ENCODE measurements around the gene CDK5RAP3. TPM values are rescaled to one million over a fixed set of nuclear protein-coding genes. Genes with fewer than 3 reads are reported as not detected.

Gene CDK5RAP3
- total and polyA plus RNA-seq, 2 of the 13 experiments (the other 11 are each of a cell fraction or from before 2014, with no cell fraction given) = 128 to 154 TPM

DNA sequence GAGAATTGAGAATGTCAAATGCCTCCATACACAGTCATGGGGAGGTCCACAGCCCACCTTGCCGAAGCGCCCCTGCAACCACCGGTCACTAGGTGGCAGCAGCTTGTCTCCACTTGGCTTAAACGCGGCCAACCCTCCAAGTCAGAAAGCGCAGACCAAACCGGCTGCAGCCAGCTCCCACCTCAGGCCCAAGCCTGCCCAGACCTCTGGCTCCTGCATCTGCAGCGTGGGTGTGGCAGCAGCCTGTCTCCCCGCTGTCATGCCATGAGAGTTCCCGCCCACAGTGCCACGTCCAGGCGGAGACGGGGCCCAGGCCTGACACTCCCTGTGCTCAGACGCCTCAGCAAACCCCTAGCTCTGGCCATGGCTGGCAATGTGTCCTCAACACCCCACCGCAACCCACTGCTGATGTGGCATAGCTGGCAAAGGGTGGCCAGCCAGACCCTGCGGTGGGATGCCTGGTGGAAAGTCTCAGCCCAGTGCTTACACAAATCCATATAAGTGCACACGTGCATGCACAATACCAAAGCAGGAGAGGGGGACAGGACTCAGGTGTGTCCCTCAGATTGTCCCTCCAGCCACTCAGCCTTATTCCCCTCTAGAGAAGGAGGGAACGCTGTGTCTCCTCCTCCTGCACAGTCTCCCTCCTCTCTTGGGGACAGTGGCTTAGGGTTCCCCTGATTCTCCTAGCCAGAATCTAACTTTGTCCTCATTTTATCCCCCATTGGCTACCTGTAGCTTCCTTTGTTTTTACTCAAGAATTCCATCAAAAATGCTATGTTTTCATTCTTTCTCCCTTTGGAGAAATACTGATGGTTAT lies 55.8 kb downstream of the CDK5RAP3 start (continued):
- TF ChIP-seq ETV5 (CRISPR knock-in tag; IDR thresholded peaks at IDR 0.05; ENCODE audit: borderline replicate concordance) (0 out of 2 replicates have a peak, but pooled peaks have one; percentile 31), ZNF331 (CRISPR knock-in tag; IDR thresholded peaks at IDR 0.05) (peak; percentile 64; the same call in 1 of the 2 replicates), ZNF558 (CRISPR knock-in tag; IDR thresholded peaks at IDR 0.05; ENCODE audit: borderline replicate concordance) (no peak), EEA1 (CRISPR knock-in tag; IDR thresholded peaks at IDR 0.05; ENCODE audit: borderline replicate concordance) (no peak), GZF1 (CRISPR knock-in tag; IDR thresholded peaks at IDR 0.05) (no peak), ZNF326 (CRISPR knock-in tag; IDR thresholded peaks at IDR 0.05; ENCODE audit: borderline replicate concordance) (0 out of 2 replicates have a peak, but pooled peaks have one; percentile 40), GLI4 (CRISPR knock-in tag; IDR thresholded peaks at IDR 0.05; ENCODE audit: borderline replicate concordance) (no peak), EP300 (IDR thresholded peaks at IDR 0.05; ENCODE audit: low read depth in 2 of 2, low read length in 2 of 2) (no peak), EP300 (CRISPR knock-in tag; IDR thresholded peaks at IDR 0.05; ENCODE audit: borderline replicate concordance) (no peak), EED (CRISPR knock-in tag; IDR thresholded peaks at IDR 0.05) (0 out of 2 replicates have a peak, but pooled peaks have one; percentile 50), ZKSCAN1 (IDR thresholded peaks at IDR 0.05; ENCODE audit: low read length) (no peak), ZNF75D (CRISPR knock-in tag; IDR thresholded peaks at IDR 0.05; ENCODE audit: borderline replicate concordance) (no peak), FIP1L1 (IDR thresholded peaks at IDR 0.05; ENCODE audit: borderline replicate concordance, insufficient read depth, low read depth, low read length) (no peak), NFE2 (CRISPR knock-in tag; IDR thresholded peaks at IDR 0.05) (no peak), DMAP1 (CRISPR knock-in tag; IDR thresholded peaks at IDR 0.05) (0 out of 2 replicates have a peak, but pooled peaks have one; percentile 36), CHCHD3 (CRISPR knock-in tag; IDR thresholded peaks at IDR 0.05) (no peak)
- TF ChIP-seq, protein P1, sequence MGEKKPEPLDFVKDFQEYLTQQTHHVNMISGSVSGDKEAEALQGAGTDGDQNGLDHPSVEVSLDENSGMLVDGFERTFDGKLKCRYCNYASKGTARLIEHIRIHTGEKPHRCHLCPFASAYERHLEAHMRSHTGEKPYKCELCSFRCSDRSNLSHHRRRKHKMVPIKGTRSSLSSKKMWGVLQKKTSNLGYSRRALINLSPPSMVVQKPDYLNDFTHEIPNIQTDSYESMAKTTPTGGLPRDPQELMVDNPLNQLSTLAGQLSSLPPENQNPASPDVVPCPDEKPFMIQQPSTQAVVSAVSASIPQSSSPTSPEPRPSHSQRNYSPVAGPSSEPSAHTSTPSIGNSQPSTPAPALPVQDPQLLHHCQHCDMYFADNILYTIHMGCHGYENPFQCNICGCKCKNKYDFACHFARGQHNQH (CRISPR knock-in tag; IDR thresholded peaks at IDR 0.05) = peak; percentile 60; the same call in 1 of the 2 replicates
- TF ChIP-seq, protein P2, sequence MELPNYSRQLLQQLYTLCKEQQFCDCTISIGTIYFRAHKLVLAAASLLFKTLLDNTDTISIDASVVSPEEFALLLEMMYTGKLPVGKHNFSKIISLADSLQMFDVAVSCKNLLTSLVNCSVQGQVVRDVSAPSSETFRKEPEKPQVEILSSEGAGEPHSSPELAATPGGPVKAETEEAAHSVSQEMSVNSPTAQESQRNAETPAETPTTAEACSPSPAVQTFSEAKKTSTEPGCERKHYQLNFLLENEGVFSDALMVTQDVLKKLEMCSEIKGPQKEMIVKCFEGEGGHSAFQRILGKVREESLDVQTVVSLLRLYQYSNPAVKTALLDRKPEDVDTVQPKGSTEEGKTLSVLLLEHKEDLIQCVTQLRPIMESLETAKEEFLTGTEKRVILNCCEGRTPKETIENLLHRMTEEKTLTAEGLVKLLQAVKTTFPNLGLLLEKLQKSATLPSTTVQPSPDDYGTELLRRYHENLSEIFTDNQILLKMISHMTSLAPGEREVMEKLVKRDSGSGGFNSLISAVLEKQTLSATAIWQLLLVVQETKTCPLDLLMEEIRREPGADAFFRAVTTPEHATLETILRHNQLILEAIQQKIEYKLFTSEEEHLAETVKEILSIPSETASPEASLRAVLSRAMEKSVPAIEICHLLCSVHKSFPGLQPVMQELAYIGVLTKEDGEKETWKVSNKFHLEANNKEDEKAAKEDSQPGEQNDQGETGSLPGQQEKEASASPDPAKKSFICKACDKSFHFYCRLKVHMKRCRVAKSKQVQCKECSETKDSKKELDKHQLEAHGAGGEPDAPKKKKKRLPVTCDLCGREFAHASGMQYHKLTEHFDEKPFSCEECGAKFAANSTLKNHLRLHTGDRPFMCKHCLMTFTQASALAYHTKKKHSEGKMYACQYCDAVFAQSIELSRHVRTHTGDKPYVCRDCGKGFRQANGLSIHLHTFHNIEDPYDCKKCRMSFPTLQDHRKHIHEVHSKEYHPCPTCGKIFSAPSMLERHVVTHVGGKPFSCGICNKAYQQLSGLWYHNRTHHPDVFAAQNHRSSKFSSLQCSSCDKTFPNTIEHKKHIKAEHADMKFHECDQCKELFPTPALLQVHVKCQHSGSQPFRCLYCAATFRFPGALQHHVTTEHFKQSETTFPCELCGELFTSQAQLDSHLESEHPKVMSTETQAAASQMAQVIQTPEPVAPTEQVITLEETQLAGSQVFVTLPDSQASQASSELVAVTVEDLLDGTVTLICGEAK (IDR thresholded peaks at IDR 0.05) = no peak
- TF ChIP-seq, protein P2 (CRISPR knock-in tag; IDR thresholded peaks at IDR 0.05) = no peak
- TF ChIP-seq, protein P3, sequence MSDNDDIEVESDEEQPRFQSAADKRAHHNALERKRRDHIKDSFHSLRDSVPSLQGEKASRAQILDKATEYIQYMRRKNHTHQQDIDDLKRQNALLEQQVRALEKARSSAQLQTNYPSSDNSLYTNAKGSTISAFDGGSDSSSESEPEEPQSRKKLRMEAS (IDR thresholded peaks at IDR 0.05) = peak; percentile 28; the same call in 1 of the 2 replicates
